Measurements from ENCODE around the gene COBLL1. TPM values are rescaled to one million over a fixed set of nuclear protein-coding genes. Genes with fewer than 3 reads are reported as not detected.

COBLL1 gene
- total and polyA plus RNA-seq, 2 of the 4 experiments (the other 2 are of a cell fraction): 0.79 to 1.1 TPM

GRCh38 chr2:164675687-164676086, 165.9 kb downstream of the COBLL1 start:
- H2BK15ac ChIP-seq (ENCODE audit: low read depth, low read length): no peak overlapping the region
- BruUV-seq (replicated peaks): no TSS peak
- H2BK5ac ChIP-seq (ENCODE audit: low read depth, low read length, poor library complexity, severe bottlenecking): no peak overlapping the region
- no peak overlapping the region for H2AK5ac ChIP-seq (ENCODE audit: low read depth, low read length)
- no peak overlapping the region for H3K9ac ChIP-seq (ENCODE audit: low read depth, low read length)
- intact Hi-C loops (cut with micrococcal nuclease) (no loop called here), dilution Hi-C loops (cut with HindIII; ENCODE audit: low sequenced_read_pairs, unreplicated experiment) (no loop called here), in situ Hi-C loops (cut with MboI; ENCODE audit: low sequenced_read_pairs) (no loop called here)
- no peaks in the 10 kb centered on the region for H3K79me1 ChIP-seq (ENCODE audit: low read depth in 1 of 2, low read length in 2 of 2)
- WGBS, 2 experiments (ENCODE audit: extremely low coverage in 2 of 2, insufficient read length in 1 of 2): no CpG with 5 or more reads among the region's 2 CpGs
- TF ChIP-seq ELK1 (IDR thresholded peaks at IDR 0.05; ENCODE audit: borderline replicate concordance, low read depth, low read length): no peak
- no peak for TF ChIP-seq FOS (IDR thresholded peaks at IDR 0.05; ENCODE audit: low read depth, low read length)
- no peak for TF ChIP-seq RCOR1 (IDR thresholded peaks at IDR 0.05; ENCODE audit: insufficient replicate concordance, low read length)
- no peak for TF ChIP-seq RFX5 (IDR thresholded peaks at IDR 0.05; ENCODE audit: low read depth, low read length)
- TF ChIP-seq MAFK (IDR thresholded peaks at IDR 0.05; ENCODE audit: low read depth, low read length): no peak
- TF ChIP-seq CTCF (conservative IDR thresholded peaks at IDR 0.05; ENCODE audit: low read depth, low read length): no peak
- no peak for TF ChIP-seq BHLHE40 (IDR thresholded peaks at IDR 0.05; ENCODE audit: low read depth, low read length)
- no peak for TF ChIP-seq CHD1 (IDR thresholded peaks at IDR 0.05; ENCODE audit: low read depth, low read length)
- no peak for TF ChIP-seq MXI1 (IDR thresholded peaks at IDR 0.05; ENCODE audit: borderline replicate concordance, low read depth, low read length)
- no peak for TF ChIP-seq MAZ (IDR thresholded peaks at IDR 0.05; ENCODE audit: borderline replicate concordance, low read depth, low read length)
- no peak for TF ChIP-seq POLR2A (IDR thresholded peaks at IDR 0.05; ENCODE audit: low read depth, low read length)
- no peak for TF ChIP-seq NFE2L2 (IDR thresholded peaks at IDR 0.05; ENCODE audit: low read depth, low read length)
- TF ChIP-seq, protein P1, sequence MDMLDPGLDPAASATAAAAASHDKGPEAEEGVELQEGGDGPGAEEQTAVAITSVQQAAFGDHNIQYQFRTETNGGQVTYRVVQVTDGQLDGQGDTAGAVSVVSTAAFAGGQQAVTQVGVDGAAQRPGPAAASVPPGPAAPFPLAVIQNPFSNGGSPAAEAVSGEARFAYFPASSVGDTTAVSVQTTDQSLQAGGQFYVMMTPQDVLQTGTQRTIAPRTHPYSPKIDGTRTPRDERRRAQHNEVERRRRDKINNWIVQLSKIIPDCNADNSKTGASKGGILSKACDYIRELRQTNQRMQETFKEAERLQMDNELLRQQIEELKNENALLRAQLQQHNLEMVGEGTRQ (IDR thresholded peaks at IDR 0.05; ENCODE audit: low read depth, low read length): no peak
- no peak for TF ChIP-seq CEBPB (IDR thresholded peaks at IDR 0.05; ENCODE audit: low read depth, low read length)
- TF ChIP-seq RAD21 (IDR thresholded peaks at IDR 0.05; ENCODE audit: low read length): no peak
- TF ChIP-seq SMC3 (IDR thresholded peaks at IDR 0.05; ENCODE audit: low read depth, low read length): no peak
- H3K18ac ChIP-seq (ENCODE audit: low read depth, low read length): no peak overlapping the region
- ChIA-PET CTCF (no interaction called here), POLR2A (ENCODE audit: unreplicated experiment) (no interaction called here)
- no peak overlapping the region for H4K91ac ChIP-seq (ENCODE audit: insufficient read depth, low read depth, low read length)
- no peak overlapping the region for H2BK20ac ChIP-seq (ENCODE audit: low read depth, low read length)
- H2AFZ ChIP-seq (replicated peaks; ENCODE audit: low read length, poor library complexity): no peak overlapping the region
- H3K14ac ChIP-seq (replicated peaks; ENCODE audit: low read depth, low read length): no peak overlapping the region
- DNase-seq (no peak), ATAC-seq (ENCODE audit: low read depth) (no peak)
- no peaks in the 10 kb centered on the region for H3K4me1 ChIP-seq (ENCODE audit: control insufficient read depth, insufficient read depth, low read length)
- H4K20me1 ChIP-seq (ENCODE audit: insufficient read depth, low read length): no peaks in the 10 kb centered on the region
- H4K5ac ChIP-seq (ENCODE audit: low read depth, low read length): no peak overlapping the region
- H3K27me3 ChIP-seq (ENCODE audit: control insufficient read depth, insufficient read depth, low read length): no peaks in the 10 kb centered on the region
- H3K36me3 ChIP-seq (ENCODE audit: control insufficient read depth, insufficient read depth, low read length): no peaks in the 10 kb centered on the region
- H3K23ac ChIP-seq (ENCODE audit: low read depth, low read length): no peak overlapping the region
- no peak overlapping the region for H3K56ac ChIP-seq (ENCODE audit: extremely low read depth, insufficient read depth, low read length)
- no peaks in the 10 kb centered on the region for H3K9me1 ChIP-seq (ENCODE audit: insufficient read depth, low read length)
- H3K4ac ChIP-seq (ENCODE audit: low read depth, low read length): no peak overlapping the region
- no peaks in the 10 kb centered on the region for H3K9me3 ChIP-seq (ENCODE audit: control insufficient read depth, insufficient read depth, low read length)
- H2AK9ac ChIP-seq (replicated peaks; ENCODE audit: low read depth, low read length, poor library complexity): no peak overlapping the region
- no peak overlapping the region for H3K27ac ChIP-seq (ENCODE audit: insufficient read depth, low read length)
- no peak overlapping the region for H4K8ac ChIP-seq (ENCODE audit: low read depth in 2 of 2, low read length in 2 of 2)
- no peak overlapping the region for H3K4me3 ChIP-seq (ENCODE audit: insufficient read depth, low read depth, low read length)
- H2BK120ac ChIP-seq (ENCODE audit: low read depth, low read length): no peak overlapping the region
- H3K4me2 ChIP-seq (ENCODE audit: low read depth, low read length): no peak overlapping the region
